Naive thymus-derived CD4-positive, alpha-beta T cell (primary cell): ENCODE results near the gene DLD. TPM values are rescaled to one million over a fixed set of nuclear protein-coding genes. Genes with fewer than 3 reads are reported as not detected.
"Not testable (repeated sequence)": the region's sequence is repeated elsewhere in the genome, so short reads cannot be mapped to it uniquely, and the experiment has no call there.

ENCODE experiments used
- ATAC-seq: fragments of 150-1000 bp; cut with Tn5 transposase; 2 replicates; pipeline ENCODE4 v1.10.0; 2021; ENCODE audit warnings: mild to moderate bottlenecking, moderate library complexity
- CTCF ChIA-PET: fragments of 350-600 bp; sonication (Branson Sonifier 250); formaldehyde crosslinking; loops from one replicate; lab custom pipeline; 2021; ENCODE audit warnings: antibody characterized with exemption; lab: Charles Lee
- POLR2A ChIA-PET: fragments of 350-600 bp; sonication (Branson Sonifier 250); formaldehyde crosslinking; loops from one replicate; lab custom pipeline; 2021; ENCODE audit warnings: antibody characterized with exemption, inconsistent platforms; lab: Charles Lee
- DNase-seq, 9 donors: peaks; one replicate each; pipeline versions ENCODE4 v3.0.0 to v3.0.0-alpha.2; 2020 to 2022; ENCODE audit warnings: mixed read lengths in 1 of 9
- H3K27ac ChIP-seq: one replicate; pipeline ENCODE4 v1.7.0; 2013; ENCODE audit warnings: mild to moderate bottlenecking, low read depth, low read length, moderate library complexity
- H3K27me3 ChIP-seq, 2 donors: one replicate each; pipeline ENCODE4 v1.7.0; 2013; ENCODE audit warnings: low read length in 2 of 2, mild to moderate bottlenecking in 2 of 2, moderate library complexity in 2 of 2; ENCODE audit not compliant: control insufficient read depth in 2 of 2, insufficient read depth in 2 of 2
- H3K36me3 ChIP-seq, 3 experiments: 1 replicate in 2 of 3; 2 replicates in 1 of 3; pipeline ENCODE4 v1.7.0; 2013; ENCODE audit warnings: low read length in 3 of 3, mild to moderate bottlenecking in 3 of 3, moderate library complexity in 1 of 3; ENCODE audit not compliant: insufficient read depth in 3 of 3, control insufficient read depth in 2 of 3
- H3K4me1 ChIP-seq, 2 donors: one replicate each; pipeline ENCODE4 v1.7.0; 2013; ENCODE audit warnings: low read length in 2 of 2, mild to moderate bottlenecking in 2 of 2, moderate library complexity in 1 of 2; ENCODE audit not compliant: control insufficient read depth in 2 of 2, insufficient read depth in 2 of 2
- H3K4me3 ChIP-seq: 2 replicates; pipeline ENCODE4 v1.7.0; 2013; ENCODE audit warnings: mild to moderate bottlenecking, low read length
- H3K9me3 ChIP-seq, 3 experiments: 1 replicate in 2 of 3; 2 replicates in 1 of 3; pipeline ENCODE4 v1.7.0; 2013; ENCODE audit warnings: low read length in 3 of 3; ENCODE audit not compliant: control insufficient read depth in 2 of 3
- H3K27ac Mint-ChIP-seq, 9 donors: one replicate each; pipeline ENCODE4 v1.8.0; 2020 to 2022; ENCODE audit warnings: mixed read lengths in 9 of 9, mild to moderate bottlenecking in 8 of 9, moderate library complexity in 5 of 9, inconsistent platforms in 2 of 9
- H3K27me3 Mint-ChIP-seq, 5 donors: one replicate each; pipeline ENCODE4 v1.8.0; 2021 to 2022; ENCODE audit warnings: mixed read lengths in 5 of 5, mild to moderate bottlenecking in 1 of 5
- H3K36me3 Mint-ChIP-seq, 5 donors: one replicate each; pipeline ENCODE4 v1.8.0; 2020 to 2022; ENCODE audit warnings: mixed read lengths in 5 of 5, mild to moderate bottlenecking in 3 of 5, inconsistent platforms in 1 of 5
- H3K4me1 Mint-ChIP-seq, 7 donors: one replicate each; pipeline ENCODE4 v1.8.0; 2020 to 2022; ENCODE audit warnings: mixed read lengths in 7 of 7, mild to moderate bottlenecking in 3 of 7, inconsistent platforms in 1 of 7
- H3K4me3 Mint-ChIP-seq, 10 donors: one replicate each; pipeline ENCODE4 v1.8.0; 2020 to 2022; ENCODE audit warnings: mild to moderate bottlenecking in 10 of 10, mixed read lengths in 10 of 10, moderate library complexity in 6 of 10, inconsistent platforms in 2 of 10
- H3K9me3 Mint-ChIP-seq, 11 donors: one replicate each; pipeline ENCODE4 v1.8.0; 2020 to 2022; ENCODE audit warnings: mixed read lengths in 11 of 11, mild to moderate bottlenecking in 4 of 11, inconsistent platforms in 1 of 11, moderate library complexity in 1 of 11
- intact Hi-C, 2 donors: fragments of 100-400 bp; cut with micrococcal nuclease; formaldehyde crosslinking; loops; one replicate each; pipeline ENCODE4 v1.15.1; 2023
- polyA plus RNA-seq, 2 donors: library from polyadenylated mRNA; unstranded; fragments of 300-500 nt; fragmentation: Illumina TruSeq; gene quantifications; one replicate each; pipeline ENCODE4 v1.2.3, GENCODE V29; 2021
- total RNA-seq, 6 experiments: library from RNA in 5 of 6; stranded (reverse) in 5 of 6; gene quantifications; 1 replicate in 5 of 6; 2 replicates in 1 of 6; pipeline ENCODE4 v1.2.3 and lab custom pipeline; 2021 to 2026

The DLD gene
- total and polyA plus RNA-seq, 7 experiments from 2014 or later = 44.5 to 72.4 (median 53.7) TPM

- peaks cover 7 to 64% (median 52%) of the 10 kb centered on the region in 5 donors for H3K36me3 Mint-ChIP-seq
- CTCF ChIA-PET, ATAC-seq, H3K9me3 Mint-ChIP-seq, H3K4me3 ChIP-seq, H3K27me3 ChIP-seq, POLR2A ChIA-PET, H3K27me3 Mint-ChIP-seq, H3K27ac ChIP-seq, H3K4me3 Mint-ChIP-seq, H3K9me3 ChIP-seq, DNase-seq: not testable (repeated sequence)
- peaks cover 13 to 35% (median 13%) of the 10 kb centered on the region in 3 experiments for H3K36me3 ChIP-seq
- intact Hi-C loops = loop anchor here in 1 of 2 donors (10.0 kb wide), 1 partner anchor 223 kb away; no protein-coding TSS in a partner anchor
- peaks cover 10 to 23% of the 10 kb centered on the region in 2 donors for H3K4me1 ChIP-seq
- peaks cover 24 to 62% (median 56%) of the 10 kb centered on the region in 7 donors for H3K4me1 Mint-ChIP-seq
- peak overlapping the region in 2 of 9 donors; percentile 26 to 49 for H3K27ac Mint-ChIP-seq
Observed at GRCh38 chr7:107921826-107922225, 30.8 kb downstream of the DLD start.

GRCh38 chr7:107922886-107923285 is 31.9 kb downstream of the DLD start:
- Histone ChIP-seq H3K9me3 (no peaks in the 10 kb centered on the region), H3K36me3 (peaks cover 5 to 24% (median 10%) of the 10 kb centered on the region in 3 experiments), H3K4me3 (no peak overlapping the region), H3K27me3 (no peaks in the 10 kb centered on the region), H3K27ac (no peak overlapping the region), H3K4me1 (peaks cover 10 to 23% of the 10 kb centered on the region in 2 donors)
- H3K36me3 Mint-ChIP-seq = peaks cover 7 to 60% (median 47%) of the 10 kb centered on the region in 5 donors
- intact Hi-C loops = loop anchor here in 1 of 2 donors (10.0 kb wide), 1 partner anchor 222 kb away; no protein-coding TSS in a partner anchor
- CTCF ChIA-PET = interaction anchor here (0.8 kb wide), 1 partner anchor 12 kb away, joined by 4 read pairs; no protein-coding TSS in a partner anchor
- H3K9me3 Mint-ChIP-seq = peaks cover 0 to 3% (median 0%) of the 10 kb centered on the region in 11 donors
- DNase-seq = no peak
- H3K4me3 Mint-ChIP-seq = no peak overlapping the region
- peaks cover 24 to 63% (median 56%) of the 10 kb centered on the region in 7 donors for H3K4me1 Mint-ChIP-seq
- no peaks in the 10 kb centered on the region for H3K27me3 Mint-ChIP-seq
- H3K27ac Mint-ChIP-seq = peak overlapping the region in 7 of 9 donors; percentile 11 to 50 (median 38)
- POLR2A ChIA-PET = no interaction called here
- no peak for ATAC-seq

GRCh38 chr7:107924841-107925504 is 34.0 kb downstream of the DLD start:
- peaks cover 0 to 3% (median 0%) of the 10 kb centered on the region in 11 donors for H3K9me3 Mint-ChIP-seq
- no peaks in the 10 kb centered on the region for H3K27me3 Mint-ChIP-seq
- Histone ChIP-seq H3K27ac (peak overlapping the region; percentile 38), H3K36me3 (peaks cover 0 to 5% (median 5%) of the 10 kb centered on the region in 3 experiments), H3K27me3 (no peaks in the 10 kb centered on the region), H3K9me3 (no peaks in the 10 kb centered on the region), H3K4me3 (no peak overlapping the region), H3K4me1 (peaks cover 10 to 23% of the 10 kb centered on the region in 2 donors)
- H3K36me3 Mint-ChIP-seq = peaks cover 0 to 53% (median 35%) of the 10 kb centered on the region in 5 donors
- peak overlapping the region in 9 of 10 donors; percentile 13 to 64 (median 31) for H3K4me3 Mint-ChIP-seq
- intact Hi-C loops = loop anchor here in 1 of 2 donors (10.0 kb wide), 1 partner anchor 220 kb away; no protein-coding TSS in a partner anchor
- ChIA-PET POLR2A (no interaction called here), CTCF (no interaction called here)
- DNase-seq (peak in 3 of 9 donors; percentile 5 to 12 (median 8)), ATAC-seq (peak; percentile 66)
- H3K27ac Mint-ChIP-seq = peak overlapping the region in 7 of 9 donors; percentile 9 to 73 (median 50)
- peaks cover 22 to 65% (median 54%) of the 10 kb centered on the region in 7 donors for H3K4me1 Mint-ChIP-seq

GRCh38 chr7:107926481-107926880 is 35.5 kb downstream of the DLD start:
- Mint-ChIP-seq H3K4me3 (no peak overlapping the region), H3K27ac (peak overlapping the region in 2 of 9 donors; percentile 12 to 43), H3K36me3 (peaks cover 0 to 47% (median 21%) of the 10 kb centered on the region in 5 donors), H3K4me1 (peaks cover 23 to 57% (median 45%) of the 10 kb centered on the region in 7 donors), H3K9me3 (peaks cover 0 to 3% (median 0%) of the 10 kb centered on the region in 11 donors), H3K27me3 (no peaks in the 10 kb centered on the region)
- Histone ChIP-seq H3K9me3 (no peaks in the 10 kb centered on the region), H3K27me3 (no peaks in the 10 kb centered on the region), H3K4me1 (peaks cover 10 to 23% of the 10 kb centered on the region in 2 donors), H3K27ac (no peak overlapping the region), H3K36me3 (peaks cover 0 to 5% (median 0%) of the 10 kb centered on the region in 3 experiments), H3K4me3 (no peak overlapping the region)
- intact Hi-C loops = loop anchor here in 1 of 2 donors (10.0 kb wide), 1 partner anchor 218 kb away; no protein-coding TSS in a partner anchor
- ChIA-PET POLR2A (interaction anchor here (0.8 kb wide), 1 partner anchor 61 kb away, joined by 4 read pairs; no protein-coding TSS in a partner anchor), CTCF (interaction anchor here (1.0 kb wide), 1 partner anchor 9 kb away, joined by 3 read pairs; no protein-coding TSS in a partner anchor)
- ATAC-seq (no peak), DNase-seq (no peak)

GRCh38 chr7:107931740-107932515 is 40.9 kb downstream of the DLD start:
- Histone ChIP-seq H3K27me3 (no peaks in the 10 kb centered on the region), H3K4me1 (no peaks in the 10 kb centered on the region), H3K9me3 (no peaks in the 10 kb centered on the region), H3K27ac (no peak overlapping the region), H3K4me3 (no peak overlapping the region), H3K36me3 (no peaks in the 10 kb centered on the region)
- H3K4me3 Mint-ChIP-seq = no peak overlapping the region
- intact Hi-C loops = no loop called here
- no peak for DNase-seq
- peaks cover 0 to 34% (median 11%) of the 10 kb centered on the region in 5 donors for H3K36me3 Mint-ChIP-seq
- ChIA-PET CTCF (no interaction called here), POLR2A (no interaction called here)
- H3K27me3 Mint-ChIP-seq = no peaks in the 10 kb centered on the region
- H3K27ac Mint-ChIP-seq = peak overlapping the region in 1 of 9 donors; percentile 26
- no peaks in the 10 kb centered on the region for H3K9me3 Mint-ChIP-seq
- no peak for ATAC-seq
- peaks cover 2 to 31% (median 13%) of the 10 kb centered on the region in 7 donors for H3K4me1 Mint-ChIP-seq

- Histone ChIP-seq H3K27ac (no peak overlapping the region), H3K27me3 (no peaks in the 10 kb centered on the region), H3K4me3 (no peak overlapping the region), H3K9me3 (no peaks in the 10 kb centered on the region), H3K36me3 (no peaks in the 10 kb centered on the region), H3K4me1 (no peaks in the 10 kb centered on the region)
- H3K27ac Mint-ChIP-seq = peak overlapping the region in 6 of 9 donors; percentile 9 to 81 (median 25)
- no peaks in the 10 kb centered on the region for H3K9me3 Mint-ChIP-seq
- DNase-seq (no peak), ATAC-seq (no peak)
- ChIA-PET CTCF (interaction anchor here (0.6 kb wide), 1 partner anchor 73 kb away, joined by 4 read pairs; no protein-coding TSS in a partner anchor), POLR2A (no interaction called here)
- intact Hi-C loops = no loop called here
- H3K27me3 Mint-ChIP-seq = no peaks in the 10 kb centered on the region
- peaks cover 2 to 31% (median 13%) of the 10 kb centered on the region in 7 donors for H3K4me1 Mint-ChIP-seq
- no peak overlapping the region for H3K4me3 Mint-ChIP-seq
- H3K36me3 Mint-ChIP-seq = peaks cover 0 to 28% (median 7%) of the 10 kb centered on the region in 5 donors
Observed at GRCh38 chr7:107932805-107933204, 41.8 kb downstream of the DLD start.
